ENCODE data around the gene WASL. TPM values are rescaled to one million over a fixed set of nuclear protein-coding genes. Genes with fewer than 3 reads are reported as not detected.

Gene WASL
- total RNA-seq, 2 experiments from 2014 or later = 7.1 to 7.3 TPM

- Mint-ChIP-seq H3K27me3 (no peaks in the 10 kb centered on the region), H3K4me1 (peaks cover 2% of the 10 kb centered on the region), H3K4me3 (no peak overlapping the region), H3K9me3 (no peaks in the 10 kb centered on the region), H3K36me3 (ENCODE audit: low read depth) (no peaks in the 10 kb centered on the region), H3K27ac (no peak overlapping the region)
- DNase-seq = no peak
- ChIA-PET CTCF (interaction anchor here (1.0 kb wide), 1 partner anchor 110 kb away, joined by 3 read pairs; no protein-coding TSS in a partner anchor), POLR2A (interaction anchor here (0.6 kb wide), 1 partner anchor 220 kb away, joined by 3 read pairs; no protein-coding TSS in a partner anchor)
These were observed 6.5 kb upstream of the WASL start for GRCh38 chr7:123755338-123755737.

GRCh38 chr7:123754271-123754871 is 5.6 kb upstream of the WASL start:
- Mint-ChIP-seq H3K4me1 (peaks cover 7% of the 10 kb centered on the region), H3K27me3 (no peaks in the 10 kb centered on the region), H3K9me3 (no peaks in the 10 kb centered on the region), H3K36me3 (ENCODE audit: low read depth) (no peaks in the 10 kb centered on the region), H3K4me3 (no peak overlapping the region), H3K27ac (no peak overlapping the region)
- CTCF ChIA-PET = interaction anchor here (1.0 kb wide), 1 partner anchor 111 kb away, joined by 3 read pairs; no protein-coding TSS in a partner anchor
- no peak for DNase-seq
- POLR2A ChIA-PET = no interaction called here

GRCh38 chr7:123752534-123752933 is 3.7 kb upstream of the WASL start:
- ChIA-PET CTCF (no interaction called here), POLR2A (no interaction called here)
- Mint-ChIP-seq H3K4me1 (peaks cover 11% of the 10 kb centered on the region), H3K9me3 (no peaks in the 10 kb centered on the region), H3K27ac (no peak overlapping the region), H3K27me3 (no peaks in the 10 kb centered on the region), H3K4me3 (no peak overlapping the region), H3K36me3 (ENCODE audit: low read depth) (peaks cover 5% of the 10 kb centered on the region)
- DNase-seq = no peak

GRCh38 chr7:123751821-123752220 is 3.0 kb upstream of the WASL start:
- ChIA-PET POLR2A (no interaction called here), CTCF (no interaction called here)
- Mint-ChIP-seq H3K4me1 (peaks cover 17% of the 10 kb centered on the region), H3K27ac (no peak overlapping the region), H3K9me3 (no peaks in the 10 kb centered on the region), H3K36me3 (ENCODE audit: low read depth) (peaks cover 10% of the 10 kb centered on the region), H3K27me3 (no peaks in the 10 kb centered on the region), H3K4me3 (no peak overlapping the region)
- DNase-seq = no peak

- CTCF ChIA-PET = interaction anchor here (0.8 kb wide), 1 partner anchor 26 kb away, joined by 3 read pairs; no protein-coding TSS in a partner anchor
- POLR2A ChIA-PET = interaction anchor here (2.3 kb wide), 1 partner anchor 1179 kb away, joined by 5 read pairs; the partner anchor contains the start of gene POT1
- Mint-ChIP-seq H3K4me1 (peaks cover 29% of the 10 kb centered on the region), H3K27ac (no peak overlapping the region), H3K36me3 (ENCODE audit: low read depth) (peaks cover 21% of the 10 kb centered on the region), H3K4me3 (peak overlapping the region; percentile 25), H3K27me3 (no peaks in the 10 kb centered on the region), H3K9me3 (no peaks in the 10 kb centered on the region)
- no peak for DNase-seq
These were observed 1.8 kb upstream of the WASL start for GRCh38 chr7:123750389-123751230.

- CTCF ChIA-PET = interaction anchor here (0.8 to 1.8 kb wide), 11 partner anchors 9 to 191 kb away, joined by 3 to 7 read pairs (median 4); no protein-coding TSS in a partner anchor
- Mint-ChIP-seq H3K36me3 (ENCODE audit: low read depth) (peaks cover 21% of the 10 kb centered on the region), H3K27me3 (no peaks in the 10 kb centered on the region), H3K4me3 (peak overlapping the region; percentile 86), H3K9me3 (no peaks in the 10 kb centered on the region), H3K27ac (peak overlapping the region; percentile 89), H3K4me1 (peaks cover 34% of the 10 kb centered on the region)
- POLR2A ChIA-PET = interaction anchor here (0.9 to 2.3 kb wide), 9 partner anchors 9 to 1180 kb away, joined by 3 to 10 read pairs (median 5); partner anchors contain the start of genes NDUFA5 and POT1
- peak; percentile 37 for DNase-seq
These were observed 694 bp upstream of the WASL start for GRCh38 chr7:123749537-123749857.

GRCh38 chr7:123748171-123748733 is 551 bp downstream of the WASL start:
- H3K4me3 Mint-ChIP-seq = peak overlapping the region; percentile 100
- POLR2A ChIA-PET = interaction anchor here (0.7 to 2.3 kb wide), 12 partner anchors 14 to 1181 kb away, joined by 3 to 10 read pairs (median 5); partner anchors contain the start of genes NDUFA5 and POT1
- CTCF ChIA-PET = interaction anchor here (0.6 to 1.8 kb wide), 11 partner anchors 7 to 188 kb away, joined by 3 to 7 read pairs (median 4); no protein-coding TSS in a partner anchor
- no peaks in the 10 kb centered on the region for H3K9me3 Mint-ChIP-seq
- peak; percentile 35 for DNase-seq
- H3K27ac Mint-ChIP-seq = peak overlapping the region; percentile 90
- H3K36me3 Mint-ChIP-seq (ENCODE audit: low read depth) = peaks cover 21% of the 10 kb centered on the region
- H3K4me1 Mint-ChIP-seq = peaks cover 42% of the 10 kb centered on the region
- H3K27me3 Mint-ChIP-seq = no peaks in the 10 kb centered on the region

GRCh38 chr7:123747620-123748141 is 1.1 kb downstream of the WASL start:
- Mint-ChIP-seq H3K36me3 (ENCODE audit: low read depth) (peaks cover 24% of the 10 kb centered on the region), H3K4me3 (peak overlapping the region; percentile 100), H3K27me3 (no peaks in the 10 kb centered on the region), H3K9me3 (no peaks in the 10 kb centered on the region), H3K4me1 (peaks cover 45% of the 10 kb centered on the region), H3K27ac (peak overlapping the region; percentile 90)
- POLR2A ChIA-PET = interaction anchor here (0.9 to 1.9 kb wide), 4 partner anchors 16 to 78 kb away, joined by 3 to 7 read pairs (median 4); no protein-coding TSS in a partner anchor
- DNase-seq = peak; percentile 37
- CTCF ChIA-PET = no interaction called here

- Mint-ChIP-seq H3K4me1 (peaks cover 49% of the 10 kb centered on the region), H3K27me3 (no peaks in the 10 kb centered on the region), H3K9me3 (no peaks in the 10 kb centered on the region), H3K36me3 (ENCODE audit: low read depth) (peaks cover 24% of the 10 kb centered on the region), H3K27ac (peak overlapping the region; percentile 90), H3K4me3 (peak overlapping the region; percentile 100)
- POLR2A ChIA-PET = interaction anchor here (1.1 to 1.9 kb wide), 2 partner anchors 43 to 44 kb away, joined by 3 to 5 read pairs; no protein-coding TSS in a partner anchor
- CTCF ChIA-PET = no interaction called here
- DNase-seq = no peak
These were observed 1.8 kb downstream of the WASL start for GRCh38 chr7:123746931-123747488.

- Mint-ChIP-seq H3K4me3 (peak overlapping the region; percentile 100), H3K27ac (no peak overlapping the region), H3K36me3 (ENCODE audit: low read depth) (peaks cover 24% of the 10 kb centered on the region), H3K27me3 (no peaks in the 10 kb centered on the region), H3K9me3 (no peaks in the 10 kb centered on the region), H3K4me1 (peaks cover 52% of the 10 kb centered on the region)
- DNase-seq = no peak
- POLR2A ChIA-PET = interaction anchor here (1.1 to 1.7 kb wide), 2 partner anchors 30 to 43 kb away, joined by 3 to 5 read pairs; no protein-coding TSS in a partner anchor
- CTCF ChIA-PET = no interaction called here
These were observed 2.7 kb downstream of the WASL start for GRCh38 chr7:123746055-123746454.

GRCh38 chr7:123745437-123745836 is 3.4 kb downstream of the WASL start:
- no peaks in the 10 kb centered on the region for H3K27me3 Mint-ChIP-seq
- no peaks in the 10 kb centered on the region for H3K9me3 Mint-ChIP-seq
- POLR2A ChIA-PET = interaction anchor here (1.7 kb wide), 1 partner anchor 30 kb away, joined by 5 read pairs; no protein-coding TSS in a partner anchor
- peaks cover 24% of the 10 kb centered on the region for H3K36me3 Mint-ChIP-seq (ENCODE audit: low read depth)
- CTCF ChIA-PET = no interaction called here
- no peak for DNase-seq
- H3K27ac Mint-ChIP-seq = no peak overlapping the region
- peaks cover 54% of the 10 kb centered on the region for H3K4me1 Mint-ChIP-seq
- H3K4me3 Mint-ChIP-seq = no peak overlapping the region

GRCh38 chr7:123744416-123744815 is 4.4 kb downstream of the WASL start:
- H3K27ac Mint-ChIP-seq = no peak overlapping the region
- peaks cover 50% of the 10 kb centered on the region for H3K4me1 Mint-ChIP-seq
- ChIA-PET CTCF (no interaction called here), POLR2A (no interaction called here)
- no peak for DNase-seq
- no peaks in the 10 kb centered on the region for H3K27me3 Mint-ChIP-seq
- peaks cover 26% of the 10 kb centered on the region for H3K36me3 Mint-ChIP-seq (ENCODE audit: low read depth)
- peaks cover under 1% of the 10 kb centered on the region for H3K9me3 Mint-ChIP-seq
- H3K4me3 Mint-ChIP-seq = no peak overlapping the region

All from activated CD4-positive, alpha-beta memory T cell treated with anti-CD3 and anti-CD28 coated beads, Interleukin-2, amount 10 ng/mL, durations not matched to agents 7 days and 5 days (primary cell).